ENCODE data around the gene PPFIBP1. TPM values are rescaled to one million over a fixed set of nuclear protein-coding genes. Genes with fewer than 3 reads are reported as not detected.
A peak's percentile ranks its signal among the peaks of the same experiment; 100 is the strongest.

Gene PPFIBP1
- total RNA-seq, 1 donor, result 179 TPM

- Histone ChIP-seq H3K27ac (ENCODE audit: low read depth, low read length) (peak overlapping the region; percentile 96), H3K4me1 (ENCODE audit: insufficient read depth, low read length) (peaks cover 66% of the 10 kb centered on the region), H3K4me2 (ENCODE audit: insufficient read depth, low read length) (no peak overlapping the region), H3K79me2 (ENCODE audit: insufficient read depth, low read length) (peaks cover 90% of the 10 kb centered on the region), H3K27me3 (ENCODE audit: insufficient read depth, low read length) (no peaks in the 10 kb centered on the region), H3K4me3 (ENCODE audit: insufficient read depth, low read length) (no peak overlapping the region), H2AFZ (ENCODE audit: low read length) (no peak overlapping the region), H3K36me3 (ENCODE audit: insufficient read depth, low read length) (peaks cover 4% of the 10 kb centered on the region), H3K9me3 (ENCODE audit: low read depth, low read length) (no peaks in the 10 kb centered on the region), H4K20me1 (ENCODE audit: insufficient read depth, low read length) (peaks cover 13% of the 10 kb centered on the region)
- DNase-seq (ENCODE audit: insufficient read length, low spot score, missing footprints), result no peak
- no peak for TF ChIP-seq CTCF (IDR thresholded peaks at IDR 0.05; ENCODE audit: extremely low read depth, low read depth, low read length)
These were observed 21.7 kb downstream of the PPFIBP1 start for GRCh38 chr12:27545665-27546064.

GRCh38 chr12:27547592-27547991 lies 23.6 kb downstream of the PPFIBP1 start:
- no peak overlapping the region for H2AFZ ChIP-seq (ENCODE audit: low read length)
- H3K27me3 ChIP-seq (ENCODE audit: insufficient read depth, low read length), result no peaks in the 10 kb centered on the region
- peaks cover 70% of the 10 kb centered on the region for H3K4me1 ChIP-seq (ENCODE audit: insufficient read depth, low read length)
- no peak overlapping the region for H3K4me3 ChIP-seq (ENCODE audit: insufficient read depth, low read length)
- peaks cover 7% of the 10 kb centered on the region for H3K36me3 ChIP-seq (ENCODE audit: insufficient read depth, low read length)
- H3K9me3 ChIP-seq (ENCODE audit: low read depth, low read length), result no peaks in the 10 kb centered on the region
- peaks cover 4% of the 10 kb centered on the region for H4K20me1 ChIP-seq (ENCODE audit: insufficient read depth, low read length)
- no peak overlapping the region for H3K4me2 ChIP-seq (ENCODE audit: insufficient read depth, low read length)
- H3K79me2 ChIP-seq (ENCODE audit: insufficient read depth, low read length), result peaks cover 91% of the 10 kb centered on the region
- peak overlapping the region; percentile 96 for H3K27ac ChIP-seq (ENCODE audit: low read depth, low read length)
- DNase-seq (ENCODE audit: insufficient read length, low spot score, missing footprints), result no peak
- TF ChIP-seq CTCF (IDR thresholded peaks at IDR 0.05; ENCODE audit: extremely low read depth, low read depth, low read length), result no peak

- Histone ChIP-seq H3K4me2 (ENCODE audit: insufficient read depth, low read length) (peak overlapping the region; percentile 82), H3K4me3 (ENCODE audit: insufficient read depth, low read length) (no peak overlapping the region), H3K27me3 (ENCODE audit: insufficient read depth, low read length) (no peaks in the 10 kb centered on the region), H3K79me2 (ENCODE audit: insufficient read depth, low read length) (peaks cover 91% of the 10 kb centered on the region), H2AFZ (ENCODE audit: low read length) (no peak overlapping the region), H3K36me3 (ENCODE audit: insufficient read depth, low read length) (peaks cover 7% of the 10 kb centered on the region), H3K4me1 (ENCODE audit: insufficient read depth, low read length) (peaks cover 72% of the 10 kb centered on the region), H4K20me1 (ENCODE audit: insufficient read depth, low read length) (peaks cover 4% of the 10 kb centered on the region), H3K9me3 (ENCODE audit: low read depth, low read length) (no peaks in the 10 kb centered on the region), H3K27ac (ENCODE audit: low read depth, low read length) (peak overlapping the region; percentile 96)
- no peak for TF ChIP-seq CTCF (IDR thresholded peaks at IDR 0.05; ENCODE audit: extremely low read depth, low read depth, low read length)
- no peak for DNase-seq (ENCODE audit: insufficient read length, low spot score, missing footprints)
These were observed 24.5 kb downstream of the PPFIBP1 start for GRCh38 chr12:27548301-27549199.

- peaks cover 4% of the 10 kb centered on the region for H4K20me1 ChIP-seq (ENCODE audit: insufficient read depth, low read length)
- H3K4me2 ChIP-seq (ENCODE audit: insufficient read depth, low read length), result peak overlapping the region; percentile 82
- H3K27ac ChIP-seq (ENCODE audit: low read depth, low read length), result peak overlapping the region; percentile 96
- TF ChIP-seq CTCF (IDR thresholded peaks at IDR 0.05; ENCODE audit: extremely low read depth, low read depth, low read length), result no peak
- peaks cover 79% of the 10 kb centered on the region for H3K4me1 ChIP-seq (ENCODE audit: insufficient read depth, low read length)
- no peak for DNase-seq (ENCODE audit: insufficient read length, low spot score, missing footprints)
- peak overlapping the region; percentile 44 for H3K4me3 ChIP-seq (ENCODE audit: insufficient read depth, low read length)
- H3K79me2 ChIP-seq (ENCODE audit: insufficient read depth, low read length), result peaks cover 91% of the 10 kb centered on the region
- H3K36me3 ChIP-seq (ENCODE audit: insufficient read depth, low read length), result peaks cover 7% of the 10 kb centered on the region
- H2AFZ ChIP-seq (ENCODE audit: low read length), result no peak overlapping the region
- H3K9me3 ChIP-seq (ENCODE audit: low read depth, low read length), result no peaks in the 10 kb centered on the region
- H3K27me3 ChIP-seq (ENCODE audit: insufficient read depth, low read length), result no peaks in the 10 kb centered on the region
These were observed 25.3 kb downstream of the PPFIBP1 start for GRCh38 chr12:27549236-27549800.
